ENCODE results near the gene CCBE1. TPM values are rescaled to one million over a fixed set of nuclear protein-coding genes. Genes with fewer than 3 reads are reported as not detected.

The CCBE1 gene
- total RNA-seq, 2 donors from 2014 or later: 1.6 to 1.8 TPM

- ATAC-seq (ENCODE audit: insufficient number of reproducible peaks, low FRiP score, low read depth) (no peak), DNase-seq (ENCODE audit: low spot score) (no peak)
- Histone ChIP-seq H3K27ac (no peak overlapping the region), H3K36me3 (no peaks in the 10 kb centered on the region), H3K27me3 (replicated peaks; ENCODE audit: insufficient read depth) (no peaks in the 10 kb centered on the region), H3K4me3 (no peak overlapping the region), H3K9me3 (no peaks in the 10 kb centered on the region), H3K4me1 (ENCODE audit: control insufficient read depth in 1 of 2, low read depth in 2 of 2) (no peaks in the 10 kb centered on the region)
- no peak for TF ChIP-seq CTCF (IDR thresholded peaks at IDR 0.05)
Measured at GRCh38 chr18:59579509-59579908, 117.7 kb downstream of the CCBE1 start.

- Histone ChIP-seq H3K36me3 (no peaks in the 10 kb centered on the region), H3K4me1 (ENCODE audit: control insufficient read depth in 1 of 2, low read depth in 2 of 2) (no peaks in the 10 kb centered on the region), H3K4me3 (no peak overlapping the region), H3K9me3 (no peaks in the 10 kb centered on the region), H3K27ac (no peak overlapping the region), H3K27me3 (replicated peaks; ENCODE audit: insufficient read depth) (no peaks in the 10 kb centered on the region)
- no peak for TF ChIP-seq CTCF (IDR thresholded peaks at IDR 0.05)
- ATAC-seq (ENCODE audit: insufficient number of reproducible peaks, low FRiP score, low read depth) (no peak), DNase-seq (ENCODE audit: low spot score) (no peak)
Measured at GRCh38 chr18:59577386-59577655, 119.9 kb downstream of the CCBE1 start.

- DNase-seq (ENCODE audit: low spot score): no peak
- TF ChIP-seq CTCF (IDR thresholded peaks at IDR 0.05): no peak
Measured at GRCh38 chr18:59576541-59577385, 120.5 kb downstream of the CCBE1 start.

GRCh38 chr18:59575995-59576394 lies 121.2 kb downstream of the CCBE1 start:
- ATAC-seq (ENCODE audit: insufficient number of reproducible peaks, low FRiP score, low read depth) (no peak), DNase-seq (ENCODE audit: low spot score) (no peak)
- TF ChIP-seq CTCF (IDR thresholded peaks at IDR 0.05): no peak
- H3K27me3 ChIP-seq (replicated peaks; ENCODE audit: insufficient read depth): no peaks in the 10 kb centered on the region
- no peak overlapping the region for H3K4me3 ChIP-seq
- no peaks in the 10 kb centered on the region for H3K36me3 ChIP-seq
- H3K27ac ChIP-seq: no peak overlapping the region
- H3K4me1 ChIP-seq (ENCODE audit: control insufficient read depth in 1 of 2, low read depth in 2 of 2): no peaks in the 10 kb centered on the region
- H3K9me3 ChIP-seq: no peaks in the 10 kb centered on the region

More at GRCh38 chr18:59576541-59577385, 120.5 kb downstream of the CCBE1 start:
- H3K27me3 ChIP-seq (replicated peaks; ENCODE audit: insufficient read depth): no peaks in the 10 kb centered on the region
- no peak overlapping the region for H3K27ac ChIP-seq
- no peaks in the 10 kb centered on the region for H3K4me1 ChIP-seq (ENCODE audit: control insufficient read depth in 1 of 2, low read depth in 2 of 2)
- H3K9me3 ChIP-seq: no peaks in the 10 kb centered on the region
- no peaks in the 10 kb centered on the region for H3K36me3 ChIP-seq
- ATAC-seq (ENCODE audit: insufficient number of reproducible peaks, low FRiP score, low read depth): no peak
- no peak overlapping the region for H3K4me3 ChIP-seq

- no peak for TF ChIP-seq CTCF (IDR thresholded peaks at IDR 0.05)
- H3K9me3 ChIP-seq: no peaks in the 10 kb centered on the region
- no peaks in the 10 kb centered on the region for H3K27me3 ChIP-seq (replicated peaks; ENCODE audit: insufficient read depth)
- no peak overlapping the region for H3K27ac ChIP-seq
- no peaks in the 10 kb centered on the region for H3K4me1 ChIP-seq (ENCODE audit: control insufficient read depth in 1 of 2, low read depth in 2 of 2)
- ATAC-seq (ENCODE audit: insufficient number of reproducible peaks, low FRiP score, low read depth): no peak
- DNase-seq (ENCODE audit: low spot score): no peak
- H3K36me3 ChIP-seq: no peaks in the 10 kb centered on the region
- no peak overlapping the region for H3K4me3 ChIP-seq
Measured at GRCh38 chr18:59573962-59574361, 123.3 kb downstream of the CCBE1 start.

All from thoracic aorta (tissue), 2 donors.